HG02610 (cell line): ENCODE data around the gene GPR161.

ENCODE experiments used
- ATAC-seq: cut with Tn5 transposase; IDR thresholded peaks from one replicate; pipeline ENCODE4 v1.9.1; 2021; ENCODE audit warnings: mild to moderate bottlenecking, moderate library complexity; ENCODE audit not compliant: unreplicated experiment

Gene GPR161

GRCh38 chr1:168112673-168113305 lies 23.9 kb downstream of the GPR161 start:
- peak; percentile 88 for ATAC-seq

GRCh38 chr1:168110896-168111545 lies 25.7 kb downstream of the GPR161 start:
- no peak for ATAC-seq

- no peak for ATAC-seq
Observed at GRCh38 chr1:168106274-168106673, 30.5 kb downstream of the GPR161 start.

- ATAC-seq, result no peak
Observed at GRCh38 chr1:168105846-168106245, 30.9 kb downstream of the GPR161 start.

- no peak for ATAC-seq
Observed at GRCh38 chr1:168104535-168104934, 32.2 kb downstream of the GPR161 start.

GRCh38 chr1:168102487-168102886 lies 34.2 kb downstream of the GPR161 start:
- ATAC-seq, result no peak

GRCh38 chr1:168101336-168101735 lies 35.4 kb downstream of the GPR161 start:
- ATAC-seq, result no peak

- no peak for ATAC-seq
Observed at GRCh38 chr1:168100315-168101002, 36.3 kb downstream of the GPR161 start.

- no peak for ATAC-seq
Observed at GRCh38 chr1:168099337-168099801, 37.4 kb downstream of the GPR161 start.

- no peak for ATAC-seq
Observed at GRCh38 chr1:168098534-168099320, 38.0 kb downstream of the GPR161 start.

GRCh38 chr1:168097921-168098528 lies 38.7 kb downstream of the GPR161 start:
- no peak for ATAC-seq

GRCh38 chr1:168096296-168097165 lies 40.2 kb downstream of the GPR161 start:
- no peak for ATAC-seq

GRCh38 chr1:168095476-168095875 lies 41.3 kb downstream of the GPR161 start:
- ATAC-seq, result no peak

GRCh38 chr1:168093616-168094015 lies 43.1 kb downstream of the GPR161 start:
- no peak for ATAC-seq

GRCh38 chr1:168092566-168093355 lies 44.0 kb downstream of the GPR161 start:
- no peak for ATAC-seq

- ATAC-seq, result no peak
Observed at GRCh38 chr1:168091720-168092550, 44.8 kb downstream of the GPR161 start.

GRCh38 chr1:168091063-168091462 lies 45.7 kb downstream of the GPR161 start:
- no peak for ATAC-seq

- no peak for ATAC-seq
Observed at GRCh38 chr1:168090395-168090794, 46.3 kb downstream of the GPR161 start.
